GM23338 (cell line): Measurements from ENCODE around the gene PRLH. TPM values are rescaled to one million over a fixed set of nuclear protein-coding genes. Genes with fewer than 3 reads are reported as not detected.

Experiments used
- ATAC-seq: fragments of 200-7000 bp; cut with Tn5 transposase; 3 replicates; pipeline ENCODE4 v1.9.1; 2020
- DNase-seq: peaks from one replicate; pipeline ENCODE4 v3.0.0-alpha.2; 2015; ENCODE audit warnings: low spot score
- H2AFZ ChIP-seq: fragments of 200-600 bp; sonication (generic); 2 replicates; pipeline ENCODE4 v1.8.0; 2016; ENCODE audit warnings: antibody characterized with exemption, mild to moderate bottlenecking, moderate library complexity
- H3F3A ChIP-seq: fragments of 200-600 bp; sonication (generic); replicated peaks from 2 replicates; pipeline ENCODE4 v1.8.0; 2017; ENCODE audit warnings: antibody characterized with exemption, mixed run types, low read depth
- H3K27ac ChIP-seq: fragments of 200-600 bp; sonication (generic); 2 replicates; pipeline ENCODE4 v1.6.1; 2016; ENCODE audit warnings: low read depth
- H3K27me3 ChIP-seq: fragments of 200-600 bp; sonication (generic); 2 replicates; pipeline ENCODE4 v1.8.0; 2016; ENCODE audit warnings: mild to moderate bottlenecking, mixed run types, moderate library complexity; ENCODE audit not compliant: insufficient read depth
- H3K36me3 ChIP-seq: fragments of 200-600 bp; sonication (generic); 2 replicates; pipeline ENCODE4 v1.8.0; 2016; ENCODE audit warnings: mild to moderate bottlenecking; ENCODE audit not compliant: insufficient read depth
- H3K4me1 ChIP-seq: fragments of 200-600 bp; sonication (generic); 2 replicates; pipeline ENCODE4 v1.8.0; 2016; ENCODE audit warnings: mild to moderate bottlenecking, moderate library complexity; ENCODE audit not compliant: insufficient read depth
- H3K4me2 ChIP-seq: fragments of 200-600 bp; sonication (generic); 2 replicates; pipeline ENCODE4 v1.7.1; 2017; ENCODE audit warnings: mixed run types
- H3K4me3 ChIP-seq: fragments of 200-600 bp; sonication (generic); 2 replicates; pipeline ENCODE4 v1.6.1; 2016; ENCODE audit warnings: mixed run types
- H3K79me2 ChIP-seq: fragments of 200-600 bp; sonication (generic); replicated peaks from 2 replicates; pipeline ENCODE4 v1.8.0; 2017; ENCODE audit warnings: mild to moderate bottlenecking; ENCODE audit not compliant: insufficient read depth
- H3K9me2 ChIP-seq: fragments of 200-600 bp; sonication (generic); 2 replicates; pipeline ENCODE4 v1.8.0; 2017; ENCODE audit not compliant: insufficient read depth
- H4K20me1 ChIP-seq: fragments of 200-600 bp; sonication (generic); replicated peaks from 2 replicates; pipeline ENCODE4 v1.8.0; 2017; ENCODE audit warnings: mild to moderate bottlenecking; ENCODE audit not compliant: insufficient read depth
- H3K27ac Mint-ChIP-seq: 2 replicates; pipeline ENCODE4 v1.8.0; 2020; ENCODE audit warnings: inconsistent platforms, mild to moderate bottlenecking, moderate library complexity, mixed read lengths
- H3K27me3 Mint-ChIP-seq: 3 replicates; pipeline ENCODE4 v1.8.0; 2022; ENCODE audit warnings: low read depth, mild to moderate bottlenecking, moderate library complexity, mixed read lengths, inconsistent platforms; ENCODE audit not compliant: insufficient read depth, poor library complexity
- H3K36me3 Mint-ChIP-seq: 3 replicates; pipeline ENCODE4 v1.8.0; 2021; ENCODE audit warnings: low read depth, mild to moderate bottlenecking, inconsistent platforms, moderate library complexity, mixed read lengths
- H3K4me1 Mint-ChIP-seq: 3 replicates; pipeline ENCODE4 v1.8.0; 2020; ENCODE audit warnings: mild to moderate bottlenecking, inconsistent platforms, mixed read lengths
- H3K4me3 Mint-ChIP-seq: 3 replicates; pipeline ENCODE4 v1.8.0; 2021; ENCODE audit warnings: moderate library complexity, mild to moderate bottlenecking, inconsistent platforms, mixed read lengths
- H3K9me3 Mint-ChIP-seq: 3 replicates; pipeline ENCODE4 v1.8.0; 2020; ENCODE audit warnings: moderate library complexity, mild to moderate bottlenecking, inconsistent platforms, mixed read lengths
- CREB1 ChIP-seq: fragments of 250-450 bp; sonication (Bioruptor Pico); IDR thresholded peaks from 2 replicates; pipeline ENCODE4 v1.5.0; 2020; ENCODE audit warnings: low read depth, mild to moderate bottlenecking, moderate library complexity
- EZH2 ChIP-seq: fragments of 200-600 bp; sonication (generic); IDR thresholded peaks from one replicate; pipeline ENCODE4 v1.8.0; 2017; ENCODE audit warnings: antibody characterized with exemption, mild to moderate bottlenecking, low read depth; ENCODE audit not compliant: unreplicated experiment
- EZH2phosphoT487 ChIP-seq: fragments of 200-600 bp; sonication (generic); IDR thresholded peaks from one replicate; pipeline ENCODE4 v1.8.1; 2018; ENCODE audit warnings: antibody characterized with exemption; ENCODE audit not compliant: unreplicated experiment
- NANOG ChIP-seq: IDR thresholded peaks from 2 replicates; pipeline ENCODE4 v1.6.1; 2016; ENCODE audit warnings: antibody characterized with exemption, borderline replicate concordance
- POLR2AphosphoS5 ChIP-seq: IDR thresholded peaks from 2 replicates; pipeline ENCODE4 v1.6.1; 2016; ENCODE audit warnings: antibody characterized with exemption, low read depth
- ZNF114 ChIP-seq: fragments of 250-450 bp; sonication (Bioruptor Pico); IDR thresholded peaks from 2 replicates; pipeline ENCODE4 v1.5.0; 2020; ENCODE audit warnings: mild to moderate bottlenecking, moderate library complexity
- ZNF331 ChIP-seq: fragments of 250-450 bp; sonication (Bioruptor Pico); IDR thresholded peaks from 2 replicates; pipeline ENCODE4 v1.5.0; 2020; ENCODE audit warnings: low read depth, mild to moderate bottlenecking, moderate library complexity
- ZNF462 ChIP-seq: fragments of 250-450 bp; sonication (Bioruptor Pico); IDR thresholded peaks from 2 replicates; pipeline ENCODE4 v1.5.0; 2020; ENCODE audit warnings: mild to moderate bottlenecking, moderate library complexity
- polyA plus RNA-seq: library from polyadenylated mRNA; unstranded; fragments of >200 nt; fragmentation: Nextera tagmentation; extraction: Ambion mirVana; gene quantifications from 2 replicates; pipeline ENCODE4 v1.2.1, GENCODE V29; 2016
- total RNA-seq: library from RNA; depleted of rRNA; stranded (reverse); fragments of >200 nt; shearing (Covaris generic); gene quantifications from 2 replicates; pipeline ENCODE4 v1.2.3, GENCODE V29; 2014

The PRLH gene
- total and polyA plus RNA-seq, 2 experiments from 2014 or later, result not detected

GRCh38 chr2:237519506-237520245, 46.7 kb upstream of the PRLH start (continued):
- no peak for TF ChIP-seq ZNF462 (CRISPR knock-in tag)
- no peak for TF ChIP-seq EZH2
- TF ChIP-seq POLR2AphosphoS5, result no peak
- no peak for TF ChIP-seq NANOG
- TF ChIP-seq CREB1, result no peak
- TF ChIP-seq ZNF331, result no peak
- TF ChIP-seq EZH2phosphoT487, result no peak
- TF ChIP-seq ZNF114 (CRISPR knock-in tag), result no peak

GRCh38 chr2:237520290-237520689, 46.1 kb upstream of the PRLH start:
- no peak for DNase-seq
- no peaks in the 10 kb centered on the region for H3K27me3 ChIP-seq
- H2AFZ ChIP-seq, result no peak overlapping the region
- H3K9me2 ChIP-seq, result 0 out of 2 replicates have a peak, but pooled peaks cover 7% of the 10 kb centered on the region
- no peaks in the 10 kb centered on the region; the same call in 1 of the 2 replicates for H3K36me3 ChIP-seq
- no peak overlapping the region for H3K27ac ChIP-seq
- Mint-ChIP-seq H3K27me3 (peaks cover 4% of the 10 kb centered on the region), H3K4me3 (no peak overlapping the region), H3K4me1 (no peaks in the 10 kb centered on the region), H3K9me3 (no peaks in the 10 kb centered on the region), H3K27ac (no peak overlapping the region), H3K36me3 (no peaks in the 10 kb centered on the region; the same call in 2 of the 3 replicates)
- H3K4me2 ChIP-seq, result no peak overlapping the region
- H3F3A ChIP-seq, result no peaks in the 10 kb centered on the region
- no peaks in the 10 kb centered on the region for H4K20me1 ChIP-seq
- no peak for ATAC-seq
- H3K79me2 ChIP-seq, result no peaks in the 10 kb centered on the region
- no peak overlapping the region for H3K4me3 ChIP-seq
- no peaks in the 10 kb centered on the region for H3K4me1 ChIP-seq
- TF ChIP-seq ZNF462 (CRISPR knock-in tag), result no peak
- TF ChIP-seq POLR2AphosphoS5, result no peak
- no peak for TF ChIP-seq EZH2
